Measurements from ENCODE around the gene KIAA0825.

Gene KIAA0825

DNA sequence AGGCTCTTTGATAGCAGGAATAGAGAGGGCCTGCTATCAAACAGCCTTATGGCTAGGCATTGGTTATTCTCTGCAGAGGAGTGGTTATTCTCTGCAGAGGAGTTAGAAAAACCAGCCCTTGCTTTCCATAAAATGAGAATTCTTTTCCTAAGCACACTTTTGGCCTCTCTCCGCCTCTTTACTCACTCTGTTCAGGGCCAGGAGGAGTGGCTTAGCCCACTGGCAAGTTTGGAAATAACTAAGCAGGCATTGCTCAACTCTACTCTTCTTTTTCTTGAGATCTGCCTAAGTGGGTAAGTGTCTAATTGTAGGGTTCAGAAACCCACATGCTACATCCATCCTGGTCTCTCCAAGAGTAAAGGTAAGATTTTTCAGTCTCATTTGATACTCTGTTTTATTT, 341.7 kb downstream of the KIAA0825 start:
- Mint-ChIP-seq H3K27ac (no peak overlapping the region), H3K27me3 (ENCODE audit: low read depth, poor library complexity) (no peaks in the 10 kb centered on the region), H3K4me1 (peaks cover 2% of the 10 kb centered on the region), H3K36me3 (ENCODE audit: low read depth) (no peaks in the 10 kb centered on the region), H3K4me3 (no peak overlapping the region), H3K9me3 (no peaks in the 10 kb centered on the region)
- DNase-seq: no peak
- TF ChIP-seq, protein P1, sequence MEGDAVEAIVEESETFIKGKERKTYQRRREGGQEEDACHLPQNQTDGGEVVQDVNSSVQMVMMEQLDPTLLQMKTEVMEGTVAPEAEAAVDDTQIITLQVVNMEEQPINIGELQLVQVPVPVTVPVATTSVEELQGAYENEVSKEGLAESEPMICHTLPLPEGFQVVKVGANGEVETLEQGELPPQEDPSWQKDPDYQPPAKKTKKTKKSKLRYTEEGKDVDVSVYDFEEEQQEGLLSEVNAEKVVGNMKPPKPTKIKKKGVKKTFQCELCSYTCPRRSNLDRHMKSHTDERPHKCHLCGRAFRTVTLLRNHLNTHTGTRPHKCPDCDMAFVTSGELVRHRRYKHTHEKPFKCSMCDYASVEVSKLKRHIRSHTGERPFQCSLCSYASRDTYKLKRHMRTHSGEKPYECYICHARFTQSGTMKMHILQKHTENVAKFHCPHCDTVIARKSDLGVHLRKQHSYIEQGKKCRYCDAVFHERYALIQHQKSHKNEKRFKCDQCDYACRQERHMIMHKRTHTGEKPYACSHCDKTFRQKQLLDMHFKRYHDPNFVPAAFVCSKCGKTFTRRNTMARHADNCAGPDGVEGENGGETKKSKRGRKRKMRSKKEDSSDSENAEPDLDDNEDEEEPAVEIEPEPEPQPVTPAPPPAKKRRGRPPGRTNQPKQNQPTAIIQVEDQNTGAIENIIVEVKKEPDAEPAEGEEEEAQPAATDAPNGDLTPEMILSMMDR (IDR thresholded peaks at IDR 0.05): no peak

DNA sequence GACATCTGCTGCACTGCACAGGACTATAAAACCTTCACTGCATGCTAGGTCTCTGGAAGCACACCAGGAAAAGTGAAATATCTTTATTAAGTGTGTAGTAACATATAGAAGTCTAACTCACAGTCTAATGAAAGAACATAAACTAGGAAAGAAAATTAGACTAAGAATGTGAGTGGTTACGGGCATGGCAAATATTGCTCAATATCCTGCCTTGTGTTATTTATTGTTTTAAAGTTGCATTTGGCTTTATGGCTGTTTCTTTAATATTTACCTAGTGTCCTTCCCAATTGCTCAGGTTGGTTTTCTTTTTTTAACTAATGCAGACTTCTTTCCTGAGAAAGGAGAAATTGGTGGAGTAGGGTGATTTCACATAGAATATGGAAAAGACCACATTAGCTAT, 342.4 kb downstream of the KIAA0825 start:
- no peaks in the 10 kb centered on the region for H3K4me1 Mint-ChIP-seq

DNA sequence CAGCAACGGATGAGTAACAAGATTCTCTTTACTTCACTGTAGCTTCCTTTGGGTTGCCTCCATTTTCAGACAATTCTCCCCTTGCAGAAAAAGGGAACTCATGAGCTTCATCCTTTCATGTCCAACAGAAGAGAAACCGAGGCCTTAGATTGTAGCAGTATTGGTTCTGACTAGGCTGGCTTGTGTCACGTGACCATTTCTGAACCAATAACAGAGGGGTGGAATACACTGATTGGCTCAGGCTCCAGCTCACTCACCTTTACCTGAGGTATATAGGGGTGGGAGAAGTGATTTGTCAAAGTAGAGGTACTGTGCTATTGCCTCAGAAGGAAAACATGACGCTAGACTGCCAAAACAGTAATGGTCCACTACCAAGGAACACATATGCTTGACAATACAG, 343.7 kb downstream of the KIAA0825 start:
- Mint-ChIP-seq H3K27ac (no peak overlapping the region), H3K4me1 (no peaks in the 10 kb centered on the region), H3K27me3 (ENCODE audit: low read depth, poor library complexity) (no peaks in the 10 kb centered on the region)

More for the DNA sequence above, 342.4 kb downstream of the KIAA0825 start:
- Mint-ChIP-seq H3K4me3 (no peak overlapping the region), H3K27me3 (ENCODE audit: low read depth, poor library complexity) (no peaks in the 10 kb centered on the region), H3K9me3 (peaks cover 2% of the 10 kb centered on the region), H3K27ac (no peak overlapping the region), H3K36me3 (ENCODE audit: low read depth) (no peaks in the 10 kb centered on the region)
- TF ChIP-seq, protein P1 (IDR thresholded peaks at IDR 0.05): no peak
- DNase-seq: no peak

DNA sequence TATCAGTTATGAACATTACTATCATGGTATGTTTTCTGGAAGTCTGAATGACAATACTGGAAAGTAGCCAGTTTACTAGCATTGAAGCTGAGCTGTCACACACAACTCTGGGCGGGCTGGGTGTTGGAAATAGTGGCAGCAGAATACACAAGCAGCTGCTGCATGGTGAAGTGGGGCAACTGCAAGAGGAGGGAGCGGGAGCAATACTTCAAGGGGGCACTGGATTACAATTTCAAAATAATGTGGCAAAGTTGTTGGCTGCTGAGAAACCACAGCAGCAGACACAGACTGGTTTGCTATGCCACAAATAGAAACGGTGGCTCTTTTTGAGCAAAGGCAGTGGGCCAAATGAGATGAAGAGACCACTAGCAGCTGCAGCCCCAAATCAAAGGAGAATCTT, 350.2 kb downstream of the KIAA0825 start:
- Mint-ChIP-seq H3K27ac (no peak overlapping the region), H3K36me3 (ENCODE audit: low read depth) (peaks cover 6% of the 10 kb centered on the region), H3K4me3 (no peak overlapping the region), H3K4me1 (peaks cover 5% of the 10 kb centered on the region), H3K9me3 (peaks cover 15% of the 10 kb centered on the region), H3K27me3 (ENCODE audit: low read depth, poor library complexity) (no peaks in the 10 kb centered on the region)
- no peak for DNase-seq
- TF ChIP-seq, protein P1 (IDR thresholded peaks at IDR 0.05): no peak

More for the DNA sequence above, 343.7 kb downstream of the KIAA0825 start:
- DNase-seq: no peak
- Mint-ChIP-seq H3K9me3 (peaks cover 7% of the 10 kb centered on the region), H3K4me3 (no peak overlapping the region), H3K36me3 (ENCODE audit: low read depth) (peaks cover under 1% of the 10 kb centered on the region)
- TF ChIP-seq, protein P1 (IDR thresholded peaks at IDR 0.05): no peak

DNA sequence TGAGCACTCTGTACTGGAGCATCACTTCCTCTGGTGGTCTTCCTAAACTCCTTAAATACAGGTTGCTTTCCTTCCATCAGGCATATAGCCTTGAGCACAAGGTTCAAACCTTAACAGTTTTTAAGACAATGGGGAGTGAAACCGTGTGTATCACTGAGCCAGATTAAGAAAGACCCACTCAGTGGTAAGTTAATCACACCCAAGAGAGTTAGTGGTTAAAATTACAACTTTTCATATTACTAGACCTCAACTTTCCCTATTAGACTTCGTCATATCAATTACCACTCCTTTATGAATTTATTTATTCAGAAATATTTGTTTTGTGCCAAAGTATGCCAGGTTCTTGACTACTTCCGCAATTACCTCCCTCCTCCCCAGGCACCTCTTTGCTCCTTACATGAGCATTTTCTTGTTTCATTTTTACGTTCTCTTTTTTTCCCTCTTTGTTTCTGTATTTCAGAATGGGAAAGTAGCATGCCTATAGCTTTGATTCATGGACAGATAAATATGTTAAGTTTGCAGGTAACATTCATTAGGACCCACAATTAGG, 351.0 kb downstream of the KIAA0825 start:
- TF ChIP-seq, protein P1 (IDR thresholded peaks at IDR 0.05): no peak
- no peak for DNase-seq
- no peak overlapping the region for H3K27ac Mint-ChIP-seq
- H3K4me3 Mint-ChIP-seq: no peak overlapping the region
- peaks cover 6% of the 10 kb centered on the region for H3K36me3 Mint-ChIP-seq (ENCODE audit: low read depth)
- no peaks in the 10 kb centered on the region for H3K27me3 Mint-ChIP-seq (ENCODE audit: low read depth, poor library complexity)
- H3K4me1 Mint-ChIP-seq: peaks cover 7% of the 10 kb centered on the region
- H3K9me3 Mint-ChIP-seq: peaks cover 15% of the 10 kb centered on the region

DNA sequence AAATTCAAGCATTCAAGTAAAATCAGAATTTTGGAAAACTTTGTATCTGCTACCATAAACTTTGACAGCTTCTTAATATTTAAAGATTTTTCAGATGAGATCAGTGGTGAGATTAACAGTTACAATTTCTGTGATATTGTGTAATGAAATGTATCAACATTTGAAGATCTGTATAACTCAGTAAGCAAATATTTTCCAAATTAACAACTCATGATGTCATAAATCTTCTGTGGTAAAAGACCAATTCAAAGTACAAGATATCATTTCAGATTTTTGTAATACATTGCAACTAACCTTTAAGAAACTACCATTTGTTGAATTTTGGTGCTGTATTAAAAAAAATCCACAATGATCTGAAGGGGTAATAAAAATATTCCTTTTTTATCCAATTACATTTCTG, 352.2 kb downstream of the KIAA0825 start:
- H3K4me1 Mint-ChIP-seq: peaks cover 7% of the 10 kb centered on the region
- no peak overlapping the region for H3K27ac Mint-ChIP-seq
- peaks cover 6% of the 10 kb centered on the region for H3K36me3 Mint-ChIP-seq (ENCODE audit: low read depth)
- peaks cover 14% of the 10 kb centered on the region for H3K9me3 Mint-ChIP-seq
- DNase-seq: no peak
- H3K4me3 Mint-ChIP-seq: no peak overlapping the region
- TF ChIP-seq, protein P1 (IDR thresholded peaks at IDR 0.05): no peak
- no peaks in the 10 kb centered on the region for H3K27me3 Mint-ChIP-seq (ENCODE audit: low read depth, poor library complexity)
